Measurements from ENCODE around the gene ZC3H18. TPM values are rescaled to one million over a fixed set of nuclear protein-coding genes. Genes with fewer than 3 reads are reported as not detected.

ZC3H18 gene
- total and polyA plus RNA-seq, 2 donors (not counting 1 experiment from before 2014, with no cell fraction given): 7.9 to 9.4 TPM

GRCh38 chr16:88550246-88550661, 19.9 kb upstream of the ZC3H18 start:
- no peak for DNase-seq (ENCODE audit: low read depth in 2 of 2)
- H3K27me3 ChIP-seq (ENCODE audit: control insufficient read depth, insufficient read depth, low read length): peaks cover 26% of the 10 kb centered on the region
- H3K79me2 ChIP-seq (ENCODE audit: control insufficient read depth, insufficient read depth, low read length): no peaks in the 10 kb centered on the region
- no peaks in the 10 kb centered on the region for H4K20me1 ChIP-seq (ENCODE audit: control insufficient read depth, extremely low read depth, insufficient read depth, low read length)
- no peak overlapping the region for H3K27ac ChIP-seq (ENCODE audit: insufficient read depth, low read length)
- no peak overlapping the region for H3K4me2 ChIP-seq (ENCODE audit: extremely low read depth, insufficient read depth, low read length)
- H3K9ac ChIP-seq (ENCODE audit: insufficient read depth, low read length): no peak overlapping the region
- H3K9me3 ChIP-seq (ENCODE audit: control insufficient read depth, insufficient read depth, low read depth, low read length): no peaks in the 10 kb centered on the region
- H3K36me3 ChIP-seq (ENCODE audit: control insufficient read depth, insufficient read depth, low read length): no peaks in the 10 kb centered on the region
- TF ChIP-seq EZH2 (IDR thresholded peaks at IDR 0.05; ENCODE audit: low read length, missing control alignments) (no peak), CTCF (conservative IDR thresholded peaks at IDR 0.05 in 1 of 2, IDR thresholded peaks at IDR 0.05 in 1 of 2; ENCODE audit: low read depth in 1 of 2, low read length in 2 of 2) (no peak)
- H3K4me1 ChIP-seq (ENCODE audit: control insufficient read depth, extremely low read depth, insufficient read depth, low read length): no peaks in the 10 kb centered on the region
- H2AFZ ChIP-seq (ENCODE audit: low read length): no peak overlapping the region
- H3K4me3 ChIP-seq (replicated peaks in 1 of 4; ENCODE audit: control extremely low read depth in 1 of 4, insufficient read depth in 1 of 4, low read depth in 3 of 4, low read length in 4 of 4): no peak overlapping the region

- no peak overlapping the region for H2AFZ ChIP-seq (ENCODE audit: low read length)
Measured at GRCh38 chr16:88552166-88552565, 18.0 kb upstream of the ZC3H18 start.

GRCh38 chr16:88552815-88553214, 17.4 kb upstream of the ZC3H18 start:
- no peaks in the 10 kb centered on the region for H3K9me3 ChIP-seq (ENCODE audit: control insufficient read depth, insufficient read depth, low read depth, low read length)
- no peak overlapping the region for H3K27ac ChIP-seq (ENCODE audit: insufficient read depth, low read length)
- H3K9ac ChIP-seq (ENCODE audit: insufficient read depth, low read length): no peak overlapping the region
- peaks cover 23% of the 10 kb centered on the region for H3K27me3 ChIP-seq (ENCODE audit: control insufficient read depth, insufficient read depth, low read length)
- no peak for DNase-seq (ENCODE audit: low read depth in 2 of 2)
- no peak overlapping the region for H2AFZ ChIP-seq (ENCODE audit: low read length)
- no peaks in the 10 kb centered on the region for H3K79me2 ChIP-seq (ENCODE audit: control insufficient read depth, insufficient read depth, low read length)
- TF ChIP-seq CTCF (conservative IDR thresholded peaks at IDR 0.05 in 1 of 2, IDR thresholded peaks at IDR 0.05 in 1 of 2; ENCODE audit: low read depth in 1 of 2, low read length in 2 of 2) (no peak), EZH2 (IDR thresholded peaks at IDR 0.05; ENCODE audit: low read length, missing control alignments) (no peak)
- H3K4me2 ChIP-seq (ENCODE audit: extremely low read depth, insufficient read depth, low read length): no peak overlapping the region
- no peak overlapping the region for H3K4me3 ChIP-seq (replicated peaks in 1 of 4; ENCODE audit: control extremely low read depth in 1 of 4, insufficient read depth in 1 of 4, low read depth in 3 of 4, low read length in 4 of 4)
- no peaks in the 10 kb centered on the region for H3K4me1 ChIP-seq (ENCODE audit: control insufficient read depth, extremely low read depth, insufficient read depth, low read length)
- H4K20me1 ChIP-seq (ENCODE audit: control insufficient read depth, extremely low read depth, insufficient read depth, low read length): no peaks in the 10 kb centered on the region
- H3K36me3 ChIP-seq (ENCODE audit: control insufficient read depth, insufficient read depth, low read length): no peaks in the 10 kb centered on the region

More at GRCh38 chr16:88552166-88552565, 18.0 kb upstream of the ZC3H18 start:
- no peak for TF ChIP-seq CTCF (conservative IDR thresholded peaks at IDR 0.05 in 1 of 2, IDR thresholded peaks at IDR 0.05 in 1 of 2; ENCODE audit: low read depth in 1 of 2, low read length in 2 of 2)
- TF ChIP-seq EZH2 (IDR thresholded peaks at IDR 0.05; ENCODE audit: low read length, missing control alignments): no peak
- Histone ChIP-seq H3K27me3 (ENCODE audit: control insufficient read depth, insufficient read depth, low read length) (peaks cover 19% of the 10 kb centered on the region), H3K4me3 (replicated peaks in 1 of 4; ENCODE audit: control extremely low read depth in 1 of 4, insufficient read depth in 1 of 4, low read depth in 3 of 4, low read length in 4 of 4) (no peak overlapping the region), H3K27ac (ENCODE audit: insufficient read depth, low read length) (no peak overlapping the region), H3K36me3 (ENCODE audit: control insufficient read depth, insufficient read depth, low read length) (no peaks in the 10 kb centered on the region), H3K9me3 (ENCODE audit: control insufficient read depth, insufficient read depth, low read depth, low read length) (no peaks in the 10 kb centered on the region), H3K4me2 (ENCODE audit: extremely low read depth, insufficient read depth, low read length) (no peak overlapping the region), H4K20me1 (ENCODE audit: control insufficient read depth, extremely low read depth, insufficient read depth, low read length) (no peaks in the 10 kb centered on the region), H3K4me1 (ENCODE audit: control insufficient read depth, extremely low read depth, insufficient read depth, low read length) (no peaks in the 10 kb centered on the region), H3K79me2 (ENCODE audit: control insufficient read depth, insufficient read depth, low read length) (no peaks in the 10 kb centered on the region), H3K9ac (ENCODE audit: insufficient read depth, low read length) (no peak overlapping the region)
- DNase-seq (ENCODE audit: low read depth in 2 of 2): no peak
